ENCODE data around the gene TMEM121B.
A peak's percentile ranks its signal among the peaks of the same experiment; 100 is the strongest.

The TMEM121B gene

DNA sequence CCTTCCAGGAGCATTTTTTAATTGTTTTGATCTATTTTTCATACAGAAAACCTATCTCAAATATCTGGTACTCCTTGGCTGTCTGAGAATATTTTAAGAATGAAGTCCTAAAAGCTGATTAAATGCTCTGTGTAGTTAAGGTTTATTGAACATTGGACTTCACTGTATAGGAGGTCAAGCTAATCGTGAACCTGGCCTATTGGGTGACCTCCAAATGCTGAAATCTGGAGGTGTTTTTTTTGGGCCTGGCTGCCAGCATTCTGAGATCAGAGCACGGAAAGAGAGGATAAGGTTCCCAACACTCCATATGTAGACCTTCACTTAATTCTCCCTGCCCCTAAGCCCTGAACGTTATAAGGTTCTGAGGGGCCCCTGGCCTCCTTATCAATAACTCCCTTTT, 28.1 kb downstream of the TMEM121B start:
- DNase-seq (ENCODE audit: low read depth in 2 of 3, low spot score in 1 of 3): no peak

DNA sequence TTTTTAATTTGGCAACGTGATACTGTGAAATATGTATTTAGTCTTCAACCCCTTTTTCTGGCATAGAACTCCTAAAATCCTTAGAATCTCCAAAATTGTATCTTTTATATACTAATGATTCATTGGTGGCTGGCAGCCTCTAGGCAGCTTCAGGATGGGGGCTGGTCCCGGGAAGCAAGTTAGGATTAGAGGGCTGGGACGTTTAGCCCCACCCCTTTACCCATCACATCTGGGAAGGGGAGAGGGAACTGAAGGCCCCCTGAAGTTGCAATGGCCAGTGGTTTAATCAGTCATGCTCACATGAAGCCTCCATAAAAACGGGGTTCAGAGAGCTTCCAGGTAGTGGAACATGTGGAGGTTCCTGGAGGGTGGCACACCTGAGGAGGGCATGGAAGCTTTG, 29.3 kb downstream of the TMEM121B start:
- DNase-seq (ENCODE audit: low read depth in 2 of 3, low spot score in 1 of 3): no peak

DNA sequence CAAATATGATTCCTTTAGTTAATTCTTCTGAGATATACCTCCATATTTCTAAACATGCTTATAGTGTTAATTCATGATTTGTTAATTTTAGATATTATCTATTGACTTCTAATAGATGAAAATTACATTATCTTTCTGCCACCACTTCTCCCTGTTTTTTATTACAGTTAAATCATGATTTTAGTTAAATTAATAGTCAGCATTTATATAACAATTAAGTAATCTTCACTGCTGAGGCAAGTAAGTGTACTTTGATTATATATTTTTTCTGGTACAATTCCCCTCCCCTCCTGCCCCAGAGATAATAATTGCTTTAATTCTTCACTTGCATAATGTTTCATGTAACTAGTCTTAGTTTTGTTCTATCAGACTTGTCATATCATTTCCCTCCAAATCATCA, 30.6 kb downstream of the TMEM121B start:
- DNase-seq (ENCODE audit: low read depth in 2 of 3, low spot score in 1 of 3): no peak

DNA sequence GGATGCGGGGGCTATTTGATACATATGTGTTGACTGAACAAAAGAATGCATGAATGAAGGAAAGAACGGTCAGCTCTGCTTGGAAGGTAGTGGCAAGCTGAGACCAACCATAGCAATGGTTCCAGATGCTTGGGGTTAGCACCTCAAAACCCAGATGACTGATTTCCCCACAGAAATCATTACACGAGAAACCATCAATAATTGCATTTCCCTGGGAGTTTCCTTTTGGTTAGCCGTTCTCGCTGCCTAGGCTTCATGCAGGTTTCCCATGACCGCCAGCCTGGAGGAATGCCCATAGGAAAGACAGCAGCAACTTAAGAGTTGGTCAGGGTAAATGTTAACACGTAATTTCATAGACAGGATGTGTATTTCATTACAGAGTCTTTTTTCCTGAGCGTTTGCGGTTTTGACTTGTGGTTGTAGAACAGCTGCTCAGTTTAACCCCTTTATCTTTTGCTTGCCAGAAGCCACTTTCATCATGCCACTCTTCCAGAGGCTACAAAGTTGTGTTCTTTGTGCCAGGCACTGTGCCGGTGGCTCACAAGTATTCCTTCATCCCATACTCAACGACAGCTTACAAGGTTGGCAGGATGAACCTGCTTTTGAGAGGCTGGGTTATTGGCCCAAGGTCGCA, 33.5 kb downstream of the TMEM121B start:
- DNase-seq (ENCODE audit: low read depth in 2 of 3, low spot score in 1 of 3): peak in 2 of 3 donors; percentile 45 to 54

DNA sequence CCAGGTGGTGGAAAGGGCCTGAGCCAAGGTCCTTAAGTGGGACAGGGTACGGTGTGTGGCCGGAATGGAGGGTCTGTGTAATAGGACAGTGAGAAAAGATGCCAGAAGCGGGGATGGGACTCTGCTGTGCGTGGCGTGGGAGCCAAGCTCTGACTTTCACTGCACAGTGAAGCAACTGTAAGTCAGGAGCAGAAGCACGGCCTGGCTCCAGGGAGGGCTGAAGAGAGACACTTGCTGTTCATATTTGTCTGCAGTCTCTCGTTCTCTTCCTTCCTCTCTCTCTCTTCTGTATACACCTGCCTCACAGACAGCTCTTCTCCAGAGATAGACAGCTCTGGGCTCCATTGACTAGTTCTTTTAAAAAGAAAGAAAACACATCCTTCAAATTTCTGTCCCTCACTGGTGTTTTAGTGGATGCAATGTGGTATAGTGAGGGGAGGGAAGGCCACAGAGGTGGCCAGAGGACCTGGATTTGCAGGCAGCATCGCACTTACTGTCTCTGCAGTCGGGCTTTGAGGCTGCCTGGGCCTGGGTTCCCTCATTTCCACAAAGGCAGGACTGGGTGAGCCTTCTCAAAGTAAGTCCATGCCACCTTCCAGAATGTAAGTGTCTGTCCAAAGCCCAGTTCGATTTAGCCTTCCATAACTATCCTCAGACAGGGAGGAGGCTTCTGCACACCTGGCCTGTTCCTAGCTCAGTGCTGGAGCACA, 34.2 kb downstream of the TMEM121B start:
- no peak for DNase-seq (ENCODE audit: low read depth in 2 of 3, low spot score in 1 of 3)

- no peak for DNase-seq (ENCODE audit: low read depth in 2 of 3, low spot score in 1 of 3)
These were observed 34.9 kb downstream of the TMEM121B start for GRCh38 chr22:17086296-17086695.

GRCh38 chr22:17085277-17086181, 35.6 kb downstream of the TMEM121B start:
- DNase-seq (ENCODE audit: low read depth in 2 of 3, low spot score in 1 of 3): peak in 1 of 3 donors; percentile 15

DNA sequence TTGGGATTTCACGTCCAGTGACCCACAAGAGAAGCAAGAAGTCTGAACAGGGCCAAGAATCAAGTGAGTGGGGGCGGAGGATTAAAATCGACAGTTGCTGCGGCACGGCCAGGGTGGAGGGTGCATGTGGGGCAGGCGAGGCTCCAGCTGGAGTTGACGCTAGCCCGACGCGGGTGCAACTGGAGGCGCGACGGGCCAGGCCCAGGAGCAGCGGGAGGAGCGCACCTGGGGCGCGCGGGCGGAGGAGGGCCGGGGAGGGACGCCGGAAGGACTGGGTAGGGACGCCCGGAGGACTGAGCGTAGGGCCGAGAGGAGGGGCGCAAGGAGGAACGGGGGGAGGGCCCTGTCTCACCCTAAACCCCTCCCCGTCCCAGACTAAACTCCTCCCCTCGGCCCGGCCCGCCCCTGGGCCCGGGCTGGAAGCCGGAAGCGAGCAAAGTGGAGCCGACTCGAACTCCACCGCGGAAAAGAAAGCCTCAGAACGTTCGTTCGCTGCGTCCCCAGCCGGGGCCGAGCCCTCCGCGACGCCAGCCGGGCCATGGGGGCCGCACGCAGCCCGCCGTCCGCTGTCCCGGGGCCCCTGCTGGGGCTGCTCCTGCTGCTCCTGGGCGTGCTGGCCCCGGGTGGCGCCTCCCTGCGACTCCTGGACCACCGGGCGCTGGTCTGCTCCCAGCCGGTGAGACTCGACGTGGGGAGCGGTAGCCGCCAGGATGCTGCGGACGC, 36.4 kb downstream of the TMEM121B start, which contains the start of gene IL17RA:
IL17RA (plus strand) TSS at position 447 of the 723 bp plus-strand sequence; CDS start at position 539, 92 bp downstream.
- DNase-seq (ENCODE audit: low read depth in 2 of 3, low spot score in 1 of 3): peak; percentile 86 to 96 (median 89)

DNA sequence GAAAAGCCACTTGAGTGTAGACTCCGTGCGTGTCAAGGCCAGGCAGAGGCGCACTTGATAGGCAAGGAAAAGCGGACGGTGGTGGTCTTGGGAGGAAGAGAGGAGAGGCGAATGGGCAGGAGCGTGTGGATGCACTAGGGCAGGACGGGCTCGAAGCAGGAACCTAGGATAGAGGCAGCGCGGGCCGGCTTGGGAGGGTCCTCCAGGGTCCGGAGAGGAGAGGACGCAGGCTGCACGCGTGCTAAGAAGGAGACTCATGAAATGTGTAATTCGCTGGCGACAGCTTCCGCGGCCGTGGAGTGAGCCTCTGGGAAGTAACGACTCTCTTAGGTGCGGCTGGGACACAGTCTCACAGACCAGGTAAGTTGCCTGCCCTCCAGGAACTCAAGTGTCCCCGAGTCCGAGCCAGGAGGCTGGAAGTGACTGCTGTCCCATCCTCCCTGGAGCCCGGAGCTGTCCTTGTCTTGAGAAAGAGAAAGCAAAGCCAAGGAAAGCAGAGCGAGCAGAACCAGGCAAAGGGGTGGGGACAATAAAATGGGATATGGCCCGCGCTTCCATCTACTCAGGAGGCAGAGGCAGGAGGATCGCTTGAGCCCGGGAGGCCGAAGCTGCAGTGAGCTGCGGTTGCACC, 37.2 kb downstream of the TMEM121B start:
- no peak for DNase-seq (ENCODE audit: low read depth in 2 of 3, low spot score in 1 of 3)

- DNase-seq (ENCODE audit: low read depth in 2 of 3, low spot score in 1 of 3): no peak
These were observed 37.9 kb downstream of the TMEM121B start for GRCh38 chr22:17083255-17083654.

DNA sequence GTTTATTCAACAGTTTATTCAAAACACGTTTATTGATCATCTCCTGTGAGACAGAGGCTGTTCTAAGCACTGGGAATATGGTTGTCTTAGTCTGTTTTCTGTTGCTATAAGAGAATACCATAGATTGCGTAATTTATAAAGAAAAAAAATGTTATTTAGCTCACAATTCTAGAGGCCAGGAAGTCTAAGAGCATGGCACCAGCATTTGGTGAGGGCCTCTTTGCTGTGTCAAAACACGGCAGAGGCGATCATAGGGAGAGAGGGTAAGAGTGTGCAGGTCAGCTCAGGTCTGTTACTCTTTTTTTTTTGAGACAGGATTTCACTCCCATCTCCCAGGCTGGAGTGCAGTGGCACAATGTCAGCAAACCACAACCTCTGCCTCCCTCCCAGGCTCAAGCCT, 41.6 kb downstream of the TMEM121B start:
- no peak for DNase-seq (ENCODE audit: low read depth in 2 of 3, low spot score in 1 of 3)

- DNase-seq (ENCODE audit: low read depth in 2 of 3, low spot score in 1 of 3): no peak
These were observed 43.9 kb downstream of the TMEM121B start for GRCh38 chr22:17077255-17077654.

GRCh38 chr22:17074648-17075002, 46.5 kb downstream of the TMEM121B start:
- DNase-seq (ENCODE audit: low read depth in 2 of 3, low spot score in 1 of 3): no peak

DNA sequence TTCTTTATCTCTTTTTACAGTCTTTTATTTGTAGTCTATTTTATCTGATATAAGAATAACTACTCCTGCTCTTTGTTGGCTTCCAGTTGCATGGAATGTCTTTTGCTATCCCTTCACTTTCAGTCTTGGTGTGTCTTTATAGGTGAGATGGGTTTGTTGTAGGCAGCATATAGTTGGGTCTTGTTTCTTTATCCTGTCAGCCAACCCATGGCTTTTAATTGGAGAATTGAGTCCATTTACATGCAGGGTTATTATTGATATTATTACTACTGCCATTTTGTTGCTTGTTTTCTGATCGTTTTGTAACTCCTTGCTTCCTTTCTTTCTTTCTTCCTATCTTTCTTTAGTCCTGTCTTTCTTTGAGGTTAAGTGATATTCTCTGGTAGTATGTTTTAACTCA, 48.3 kb downstream of the TMEM121B start:
- DNase-seq (ENCODE audit: low read depth in 2 of 3, low spot score in 1 of 3): no peak
